ENCODE data around the gene PRCD. TPM values are rescaled to one million over a fixed set of nuclear protein-coding genes. Genes with fewer than 3 reads are reported as not detected.

The PRCD gene
- total and polyA plus RNA-seq, 8 donors: 0.55 to 7.3 (median 1.1) TPM

DNA sequence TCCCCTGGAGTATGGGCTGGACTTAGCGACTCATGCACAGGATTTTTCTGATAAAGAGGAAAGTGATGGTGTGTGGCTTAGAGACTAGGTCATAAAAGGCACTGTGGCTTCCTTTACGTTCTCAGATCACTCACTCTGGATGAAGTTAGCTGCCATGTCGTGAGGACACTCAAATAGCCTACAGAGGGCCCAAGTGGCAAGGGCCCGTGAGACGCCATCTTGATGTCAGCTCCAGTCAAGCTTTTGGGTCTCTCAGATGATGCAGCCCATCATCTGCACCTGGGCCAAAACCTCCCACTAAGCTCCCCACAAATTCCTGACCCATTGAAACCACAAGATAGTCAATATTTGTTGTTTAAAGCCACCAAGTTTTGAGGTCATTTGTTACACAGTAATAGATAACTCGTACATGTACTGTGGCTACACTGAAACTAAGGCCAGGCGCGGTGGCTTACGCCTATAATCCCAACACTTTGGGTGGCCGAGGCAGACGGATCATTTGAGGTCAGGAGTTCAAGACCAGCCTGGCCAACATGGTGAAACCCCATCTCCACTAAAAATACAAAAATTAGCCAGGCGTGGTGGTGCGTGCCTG is 31.1 kb downstream of the PRCD start:
- DNase-seq: no peak

DNA sequence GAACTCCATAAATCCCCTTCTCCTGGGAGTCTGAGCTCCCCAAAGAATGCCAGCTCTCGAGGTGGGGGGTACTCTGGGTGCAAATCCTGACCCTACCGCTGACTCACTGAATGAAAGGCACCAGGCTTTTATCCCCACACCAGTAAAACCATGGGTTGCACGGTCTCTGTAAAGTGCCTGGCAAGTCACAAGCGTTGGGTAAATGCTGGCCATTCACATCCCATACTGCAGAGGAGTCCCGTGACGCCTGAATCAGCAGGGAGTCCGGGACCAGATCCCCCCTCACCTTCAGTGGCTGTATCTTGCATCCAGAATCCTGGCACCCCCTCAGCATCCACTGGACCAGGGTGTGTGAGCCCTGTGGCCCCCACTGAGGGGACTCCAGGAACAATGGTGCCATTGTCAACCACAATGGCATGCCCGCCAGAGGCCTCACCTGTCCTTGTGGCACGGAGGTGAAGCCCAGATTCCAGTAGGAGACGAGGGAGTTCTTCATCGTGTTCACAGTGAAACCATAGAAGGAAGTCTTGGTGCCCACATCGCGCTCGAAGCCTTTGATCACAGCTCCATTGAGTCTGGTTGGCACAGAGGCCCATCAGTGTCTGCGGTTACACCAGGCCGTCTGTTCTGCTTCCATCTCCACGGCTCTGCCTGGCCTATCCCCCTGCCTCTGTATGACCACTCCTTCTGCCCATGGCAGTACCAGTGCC is 32.5 kb downstream of the PRCD start:
- intact Hi-C loops (cut with DNase I): no loop called here
- no peaks in the 10 kb centered on the region for H3K36me3 ChIP-seq
- H3K4me3 ChIP-seq: no peak overlapping the region
- WGBS, 2 donors: 84 to 92% methylated on average over 17 of the region's 17 CpGs
- no peaks in the 10 kb centered on the region for H3K9me3 ChIP-seq
- no peak overlapping the region for H3K27ac ChIP-seq
- H3K27me3 ChIP-seq: no peaks in the 10 kb centered on the region
- ATAC-seq (no peak), DNase-seq (no peak), FAIRE-seq (no peak)
- peaks cover 0 to 4% (median 3%) of the 10 kb centered on the region in 3 donors for H3K4me1 ChIP-seq
- no peak for TF ChIP-seq CTCF (IDR thresholded peaks at IDR 0.05)

More for the DNA sequence above, 31.1 kb downstream of the PRCD start:
- Histone ChIP-seq H3K4me3 (no peak overlapping the region), H3K27ac (peak overlapping the region in 1 of 4 donors; percentile 81), H3K36me3 (no peaks in the 10 kb centered on the region), H3K4me1 (peaks cover 0 to 10% (median 9%) of the 10 kb centered on the region in 3 donors), H3K27me3 (no peaks in the 10 kb centered on the region), H3K9me3 (no peaks in the 10 kb centered on the region)
- intact Hi-C loops (cut with DNase I): no loop called here
- WGBS, 2 donors: 91 to 93% methylated on average over 13 of the region's 13 CpGs
- ATAC-seq: no peak
- FAIRE-seq: no peak
- TF ChIP-seq CTCF (IDR thresholded peaks at IDR 0.05): no peak

GRCh38 chr17:76573096-76573495 is 33.3 kb downstream of the PRCD start:
- TF ChIP-seq CTCF (IDR thresholded peaks at IDR 0.05): no peak
- FAIRE-seq: no peak
- no peaks in the 10 kb centered on the region for H3K4me1 ChIP-seq
- WGBS, 2 donors: 89 to 93% methylated on average over 10 of the region's 10 CpGs
- no peaks in the 10 kb centered on the region for H3K27me3 ChIP-seq
- no peak overlapping the region for H3K27ac ChIP-seq
- no peak for ATAC-seq
- no peak for DNase-seq
- no peak overlapping the region for H3K4me3 ChIP-seq
- no peaks in the 10 kb centered on the region for H3K9me3 ChIP-seq
- H3K36me3 ChIP-seq: no peaks in the 10 kb centered on the region
- intact Hi-C loops (cut with DNase I): no loop called here

- DNase-seq (no peak), FAIRE-seq (no peak), ATAC-seq (no peak)
- H3K27ac ChIP-seq: no peak overlapping the region
- no peaks in the 10 kb centered on the region for H3K36me3 ChIP-seq
- WGBS, 2 donors: 87 to 92% methylated on average over 11 of the region's 11 CpGs
- no peaks in the 10 kb centered on the region for H3K9me3 ChIP-seq
- intact Hi-C loops (cut with DNase I): no loop called here
- H3K27me3 ChIP-seq: no peaks in the 10 kb centered on the region
- no peak for TF ChIP-seq CTCF (IDR thresholded peaks at IDR 0.05)
- H3K4me1 ChIP-seq: no peaks in the 10 kb centered on the region
- no peak overlapping the region for H3K4me3 ChIP-seq
Measured at GRCh38 chr17:76574166-76574565, 34.3 kb downstream of the PRCD start.

- intact Hi-C loops (cut with DNase I): no loop called here
- no peak for ATAC-seq
- H3K27me3 ChIP-seq: no peaks in the 10 kb centered on the region
- DNase-seq: no peak
- no peak overlapping the region for H3K4me3 ChIP-seq
- H3K36me3 ChIP-seq: no peaks in the 10 kb centered on the region
- H3K4me1 ChIP-seq: no peaks in the 10 kb centered on the region
- WGBS, 2 donors: 68 to 76% methylated on average over 5 of the region's 5 CpGs
- H3K9me3 ChIP-seq: no peaks in the 10 kb centered on the region
- H3K27ac ChIP-seq: no peak overlapping the region
- no peak for TF ChIP-seq CTCF (IDR thresholded peaks at IDR 0.05)
- no peak for FAIRE-seq
Measured at GRCh38 chr17:76575570-76575969, 35.7 kb downstream of the PRCD start.

All from pancreas (tissue), 10 donors.